IMR-90 (cell line): Measurements from ENCODE around the gene DYRK3.

Experiments
- CEBPB ChIP-seq: IDR thresholded peaks from 2 replicates; pipeline ENCODE4 v1.6.1; 2012; ENCODE audit warnings: low read depth, low read length, improper control_type of control experiment
- MAFK ChIP-seq: IDR thresholded peaks from 2 replicates; pipeline ENCODE4 v1.6.1; 2012; ENCODE audit warnings: low read depth, low read length, improper control_type of control experiment
- MXI1 ChIP-seq: IDR thresholded peaks from 2 replicates; pipeline ENCODE4 v1.6.1; 2012; ENCODE audit warnings: low read depth, mild to moderate bottlenecking, low read length, moderate library complexity, borderline replicate concordance
- POLR2A ChIP-seq: IDR thresholded peaks from 2 replicates; pipeline ENCODE4 v1.6.1; 2012; ENCODE audit warnings: mild to moderate bottlenecking, low read depth, low read length
- RAD21 ChIP-seq: IDR thresholded peaks from 2 replicates; pipeline ENCODE4 v1.6.1; 2012; ENCODE audit warnings: low read length, improper control_type of control experiment
- RCOR1 ChIP-seq: IDR thresholded peaks from 2 replicates; pipeline ENCODE4 v1.6.1; 2012; ENCODE audit warnings: mild to moderate bottlenecking, low read length, improper control_type of control experiment; ENCODE audit not compliant: insufficient replicate concordance
- SMC3 ChIP-seq: fragments of 150-350 bp; IDR thresholded peaks from 2 replicates; pipeline ENCODE4 v1.6.1; 2016; ENCODE audit warnings: low read depth, mild to moderate bottlenecking, antibody characterized with exemption, low read length, moderate library complexity
- TF ChIP-seq, protein P1 (sequence below): conservative IDR thresholded peaks from 2 replicates; pipeline ENCODE4 v1.5.1; 2012; ENCODE audit warnings: mild to moderate bottlenecking, low read depth, low read length, improper control_type of control experiment
- TF ChIP-seq, protein P2 (sequence below): fragments of 150-350 bp; IDR thresholded peaks from 2 replicates; pipeline ENCODE4 v1.6.1; 2017; ENCODE audit warnings: mild to moderate bottlenecking, antibody characterized with exemption, low read length, low read depth

DNA sequence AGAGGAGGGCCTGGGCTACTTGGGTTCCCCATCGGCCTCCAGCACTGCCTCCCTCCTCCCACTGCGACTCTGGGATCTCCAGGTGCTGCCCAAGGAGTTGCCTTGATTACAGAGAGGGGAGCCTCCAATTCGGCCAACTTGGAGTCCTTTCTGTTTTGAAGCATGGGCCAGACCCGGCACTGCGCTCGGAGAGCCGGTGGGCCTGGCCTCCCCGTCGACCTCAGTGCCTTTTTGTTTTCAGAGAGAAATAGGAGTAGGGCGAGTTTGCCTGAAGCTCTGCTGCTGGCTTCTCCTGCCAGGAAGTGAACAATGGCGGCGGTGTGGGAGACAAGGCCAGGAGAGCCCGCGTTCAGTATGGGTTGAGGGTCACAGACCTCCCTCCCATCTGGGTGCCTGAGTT is 47.4 kb upstream of the DYRK3 start:
- TF ChIP-seq, protein P1, sequence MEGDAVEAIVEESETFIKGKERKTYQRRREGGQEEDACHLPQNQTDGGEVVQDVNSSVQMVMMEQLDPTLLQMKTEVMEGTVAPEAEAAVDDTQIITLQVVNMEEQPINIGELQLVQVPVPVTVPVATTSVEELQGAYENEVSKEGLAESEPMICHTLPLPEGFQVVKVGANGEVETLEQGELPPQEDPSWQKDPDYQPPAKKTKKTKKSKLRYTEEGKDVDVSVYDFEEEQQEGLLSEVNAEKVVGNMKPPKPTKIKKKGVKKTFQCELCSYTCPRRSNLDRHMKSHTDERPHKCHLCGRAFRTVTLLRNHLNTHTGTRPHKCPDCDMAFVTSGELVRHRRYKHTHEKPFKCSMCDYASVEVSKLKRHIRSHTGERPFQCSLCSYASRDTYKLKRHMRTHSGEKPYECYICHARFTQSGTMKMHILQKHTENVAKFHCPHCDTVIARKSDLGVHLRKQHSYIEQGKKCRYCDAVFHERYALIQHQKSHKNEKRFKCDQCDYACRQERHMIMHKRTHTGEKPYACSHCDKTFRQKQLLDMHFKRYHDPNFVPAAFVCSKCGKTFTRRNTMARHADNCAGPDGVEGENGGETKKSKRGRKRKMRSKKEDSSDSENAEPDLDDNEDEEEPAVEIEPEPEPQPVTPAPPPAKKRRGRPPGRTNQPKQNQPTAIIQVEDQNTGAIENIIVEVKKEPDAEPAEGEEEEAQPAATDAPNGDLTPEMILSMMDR: no peak
- no peak for TF ChIP-seq SMC3
- TF ChIP-seq RCOR1: no peak
- no peak for TF ChIP-seq CEBPB
- TF ChIP-seq MAFK: no peak
- TF ChIP-seq POLR2A: no peak
- no peak for TF ChIP-seq RAD21
- no peak for TF ChIP-seq MXI1
- TF ChIP-seq, protein P2, sequence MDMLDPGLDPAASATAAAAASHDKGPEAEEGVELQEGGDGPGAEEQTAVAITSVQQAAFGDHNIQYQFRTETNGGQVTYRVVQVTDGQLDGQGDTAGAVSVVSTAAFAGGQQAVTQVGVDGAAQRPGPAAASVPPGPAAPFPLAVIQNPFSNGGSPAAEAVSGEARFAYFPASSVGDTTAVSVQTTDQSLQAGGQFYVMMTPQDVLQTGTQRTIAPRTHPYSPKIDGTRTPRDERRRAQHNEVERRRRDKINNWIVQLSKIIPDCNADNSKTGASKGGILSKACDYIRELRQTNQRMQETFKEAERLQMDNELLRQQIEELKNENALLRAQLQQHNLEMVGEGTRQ: no peak
